Ovary (tissue), 9 donors: Measurements from ENCODE around the gene FAP. TPM values are rescaled to one million over a fixed set of nuclear protein-coding genes. Genes with fewer than 3 reads are reported as not detected.

Source experiments
- DNase-seq, 5 donors: peaks; one replicate each; pipeline ENCODE4 v3.0.0-alpha.2; 2019 to 2020
- H3K27ac ChIP-seq, 2 donors: fragments of 200-600 bp; one replicate each; pipeline versions ENCODE4 v1.5.1 to v1.8.0; 2019 to 2022
- H3K27me3 ChIP-seq: fragments of 200-600 bp; one replicate; pipeline ENCODE4 v1.8.0; 2022
- H3K36me3 ChIP-seq: fragments of 200-600 bp; sonication (generic); one replicate; pipeline ENCODE4 v1.5.1; 2019
- H3K4me1 ChIP-seq: one replicate; pipeline ENCODE4 v1.8.1; 2013; ENCODE audit warnings: mild to moderate bottlenecking, moderate library complexity; ENCODE audit not compliant: insufficient read depth
- H3K4me3 ChIP-seq: fragments of 200-600 bp; sonication (generic); one replicate; pipeline ENCODE4 v1.5.1; 2017
- H3K9me3 ChIP-seq, 2 donors: fragments of 200-600 bp in 1 of 2; sonication (generic) in 1 of 2; one replicate each; pipeline versions ENCODE4 v1.5.1 to v1.8.1; 2013 to 2019; ENCODE audit warnings: mild to moderate bottlenecking in 1 of 2, moderate library complexity in 1 of 2
- CTCF ChIP-seq, 3 donors: fragments of 450-650 bp in 2 of 3; fragments of 200-600 bp in 1 of 3; IDR thresholded peaks; one replicate each; pipeline versions ENCODE4 v1.5.1 to v1.8.0; 2016 to 2022; ENCODE audit warnings: antibody characterized with exemption in 3 of 3, mild to moderate bottlenecking in 1 of 3
- EP300 ChIP-seq: sonication (generic); formaldehyde crosslinking; IDR thresholded peaks from one replicate; pipeline ENCODE4 v1.6.1; 2017; ENCODE audit warnings: antibody characterized with exemption
- POLR2A ChIP-seq: fragments of 450-650 bp; IDR thresholded peaks from one replicate; pipeline ENCODE4 v1.6.1; 2017; ENCODE audit warnings: antibody characterized with exemption, mild to moderate bottlenecking, moderate library complexity
- WGBS, 3 donors: extraction: QIAGEN DNeasy Blood & Tissue Kit in 1 of 3; methylation state at CpG; one replicate each; pipeline versions ENCODE4 v1.1.5 to v1.1.7; 2013 to 2017; 5-methylcytosine and 5-hydroxymethylcytosine counted together
- intact Hi-C, 4 donors: fragments of 100-400 bp; cut with DNase I; formaldehyde crosslinking; loops; one replicate each; pipeline versions ENCODE4 v1.11.0 to v1.15.1; 2022 to 2023
- polyA plus RNA-seq, 2 donors: library from polyadenylated mRNA; stranded (reverse); fragments of 200-250 nt in 1 of 2; fragments of 350-450 nt in 1 of 2; fragmentation: Illumina TruSeq in 1 of 2; extraction: RNeasy Lipid Tissue Mini Kit (QIAGEN cat#74804) in 1 of 2; gene quantifications; one replicate each; pipeline ENCODE4 v1.2.3, GENCODE V29; 2013 to 2014
- total RNA-seq, 7 donors: library from RNA; depleted of rRNA in 2 of 7; stranded (reverse); fragments of >200 nt in 2 of 7; fragmentation: NEBNext Ultra II Directional in 3 of 7; extraction: Animal tissue kit (Norgen Biotek cat#: 25700) in 3 of 7; gene quantifications; one replicate each; pipeline versions ENCODE4 v1.1.0 to v1.2.4, GENCODE V29; 2016 to 2023
- donor health status: DM: no; HTN: no; CAD: no; lungs with moderate emphysema.
- donor health status: DM: no; HTN: no; CAD: no.
- donor health status: Bipolar disorder and iron deficiency.
- donor health status: DM: yes; HTN: yes; CAD: no.
- donor health status: DM: no; HTN: no; CAD: no.
- donor health status: DM: yes; HTN: yes; CAD: no.

The FAP gene
- total and polyA plus RNA-seq, 9 donors, result 0.76 to 11.6 (median 2.3) TPM

- DNase-seq, result no peak
- Histone ChIP-seq H3K9me3 (no peaks in the 10 kb centered on the region), H3K27ac (no peak overlapping the region), H3K4me1 (no peaks in the 10 kb centered on the region), H3K27me3 (no peaks in the 10 kb centered on the region), H3K36me3 (no peaks in the 10 kb centered on the region), H3K4me3 (no peak overlapping the region)
- intact Hi-C loops, result no loop called here
- WGBS, 3 donors, result 84 to 92% (median 91%) methylated on average over 2 of the region's 2 CpGs
- no peak for TF ChIP-seq EP300
- no peak for TF ChIP-seq CTCF (IDR thresholded peaks at IDR 0.05)
Measured at GRCh38 chr2:162127422-162127821, 115.8 kb downstream of the FAP start.

- no peaks in the 10 kb centered on the region for H3K27me3 ChIP-seq
- H3K4me3 ChIP-seq, result no peak overlapping the region
- 90 to 92% (median 91%) methylated on average over 2 of the region's 2 CpGs for WGBS, 3 donors
- no peaks in the 10 kb centered on the region for H3K4me1 ChIP-seq
- no peak for DNase-seq
- H3K9me3 ChIP-seq, result no peaks in the 10 kb centered on the region
- no peaks in the 10 kb centered on the region for H3K36me3 ChIP-seq
- intact Hi-C loops, result no loop called here
- TF ChIP-seq CTCF (IDR thresholded peaks at IDR 0.05), result no peak
- TF ChIP-seq EP300, result no peak
- no peak for TF ChIP-seq POLR2A
- H3K27ac ChIP-seq, result no peak overlapping the region
Measured at GRCh38 chr2:162126527-162126926, 116.7 kb downstream of the FAP start.

GRCh38 chr2:162126111-162126519 is 117.1 kb downstream of the FAP start:
- TF ChIP-seq POLR2A, result no peak
- TF ChIP-seq CTCF (IDR thresholded peaks at IDR 0.05), result no peak
- no peak for TF ChIP-seq EP300
- no peak for DNase-seq
- Histone ChIP-seq H3K9me3 (no peaks in the 10 kb centered on the region), H3K4me1 (no peaks in the 10 kb centered on the region), H3K36me3 (no peaks in the 10 kb centered on the region), H3K27ac (no peak overlapping the region), H3K4me3 (no peak overlapping the region), H3K27me3 (no peaks in the 10 kb centered on the region)
- 58 to 86% (median 71%) methylated on average over 1 of the region's 1 CpG for WGBS, 3 donors
- intact Hi-C loops, result no loop called here

GRCh38 chr2:162125138-162125537 is 118.1 kb downstream of the FAP start:
- no peaks in the 10 kb centered on the region for H3K27me3 ChIP-seq
- DNase-seq, result no peak
- H3K36me3 ChIP-seq, result no peaks in the 10 kb centered on the region
- H3K9me3 ChIP-seq, result no peaks in the 10 kb centered on the region
- TF ChIP-seq POLR2A (no peak), EP300 (no peak), CTCF (IDR thresholded peaks at IDR 0.05) (no peak)
- H3K4me3 ChIP-seq, result no peak overlapping the region
- WGBS, 3 donors, result 53 to 70% (median 57%) methylated on average over 2 of the region's 2 CpGs
- intact Hi-C loops, result loop anchor here in 1 of 4 donors (1.0 kb wide), 1 partner anchor 118 kb away; no protein-coding TSS in a partner anchor
- no peaks in the 10 kb centered on the region for H3K4me1 ChIP-seq
- H3K27ac ChIP-seq, result no peak overlapping the region
